Kidney capillary endothelial cell (primary cell): ENCODE data around the gene LMO7.

ENCODE experiments used
- DNase-seq: peaks from one replicate; pipeline ENCODE4 v3.0.0-alpha.2; 2018; ENCODE audit warnings: low spot score

The LMO7 gene

DNA sequence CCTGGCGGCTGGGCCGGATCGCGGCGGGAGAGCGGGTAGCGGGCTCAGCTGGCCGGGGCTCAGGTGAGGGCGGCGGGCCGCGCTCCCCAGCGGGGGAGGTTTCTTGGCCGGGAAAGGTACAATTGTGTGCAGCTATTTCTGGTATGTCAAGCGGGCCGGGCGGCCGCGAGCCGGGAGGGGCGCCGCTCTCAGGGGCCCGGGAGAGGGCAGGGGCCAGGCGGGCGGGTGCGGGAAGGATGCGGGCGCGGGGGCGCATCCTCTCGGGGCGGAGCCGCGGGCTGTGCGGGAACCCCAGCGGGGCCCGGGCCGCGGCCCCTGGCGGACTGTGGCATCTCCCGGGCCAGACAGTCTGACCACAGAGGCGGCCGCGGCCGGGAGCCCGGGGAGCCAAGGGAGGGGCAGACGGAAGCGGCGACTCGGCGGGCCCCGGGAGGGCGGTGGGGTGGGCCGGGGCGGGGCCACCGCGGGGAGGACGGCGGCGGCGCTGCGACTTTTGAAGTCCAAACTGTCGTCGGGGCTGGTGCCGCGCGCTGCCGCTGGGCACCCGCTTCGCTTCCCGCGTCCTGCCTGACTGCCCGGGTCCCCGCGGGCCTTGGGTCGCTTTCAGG is at the start of gene LMO7:
Gene LMO7, plus strand, starts transcription at position 503 of the 608 bp plus-strand sequence. CDS start 328 bp downstream, outside the sequence.
- DNase-seq, result no peak

DNA sequence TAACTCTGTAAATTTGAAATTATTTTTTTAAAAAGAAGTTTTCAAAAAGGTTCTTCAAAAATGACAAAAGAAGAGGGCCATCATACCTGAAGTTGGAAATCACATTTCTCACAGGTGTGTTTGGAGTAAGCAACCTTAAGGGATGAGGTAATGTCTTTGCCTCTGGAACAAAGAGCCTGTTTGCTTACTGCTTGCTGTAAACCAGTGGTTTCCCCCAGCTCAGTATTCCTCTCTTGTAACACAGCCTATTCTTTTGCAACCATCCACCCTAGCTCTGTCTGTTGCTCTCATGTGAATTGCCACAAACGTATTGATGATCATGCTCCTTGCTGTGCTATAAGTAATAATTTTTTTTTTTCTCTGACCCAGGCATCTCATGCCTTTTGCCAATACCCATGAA is 48.5 kb upstream of the LMO7 start:
- DNase-seq, result no peak

DNA sequence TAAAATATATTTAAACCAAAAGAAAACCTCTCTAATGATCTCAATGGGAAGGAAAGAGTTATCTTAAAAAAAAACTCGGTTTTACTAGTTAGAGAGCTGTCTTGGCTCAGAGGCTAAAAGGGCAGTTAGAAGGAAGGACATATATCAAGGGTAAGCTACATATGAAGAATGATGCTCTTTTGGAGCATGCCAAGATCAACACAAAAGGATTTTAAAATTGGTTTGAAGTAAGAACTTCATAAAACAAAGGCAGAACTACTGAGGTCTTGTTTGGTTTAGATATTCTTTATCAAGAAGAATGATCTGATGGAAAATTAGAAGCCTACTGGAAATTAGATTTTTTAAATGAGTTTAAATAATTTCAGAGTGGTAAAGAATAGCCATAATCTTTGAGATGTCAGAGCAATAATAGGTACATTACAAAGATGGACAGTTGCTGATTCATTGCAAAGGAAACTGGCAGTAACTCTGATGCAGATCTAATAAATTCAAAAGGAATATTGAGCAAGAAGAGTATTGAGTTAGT is 39.4 kb upstream of the LMO7 start:
- no peak for DNase-seq

DNA sequence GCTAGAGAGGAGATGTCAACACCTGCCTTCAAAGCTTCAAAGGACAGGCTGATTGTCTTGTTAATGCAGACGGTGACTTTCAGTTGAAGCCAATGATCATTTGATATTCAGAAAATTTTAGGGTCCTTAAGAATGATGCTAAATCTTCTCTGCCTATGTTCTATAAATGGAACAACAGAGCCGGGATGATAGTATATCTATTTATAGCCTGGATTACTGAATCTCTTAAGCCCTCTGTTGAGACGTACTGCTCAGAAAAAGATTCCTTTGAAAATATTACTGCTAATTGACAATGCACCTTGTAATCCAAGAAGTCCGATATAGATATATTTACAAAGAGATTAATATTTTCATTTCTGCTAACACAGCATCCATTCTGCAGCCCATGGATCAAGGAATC is 35.8 kb upstream of the LMO7 start:
- no peak for DNase-seq

DNA sequence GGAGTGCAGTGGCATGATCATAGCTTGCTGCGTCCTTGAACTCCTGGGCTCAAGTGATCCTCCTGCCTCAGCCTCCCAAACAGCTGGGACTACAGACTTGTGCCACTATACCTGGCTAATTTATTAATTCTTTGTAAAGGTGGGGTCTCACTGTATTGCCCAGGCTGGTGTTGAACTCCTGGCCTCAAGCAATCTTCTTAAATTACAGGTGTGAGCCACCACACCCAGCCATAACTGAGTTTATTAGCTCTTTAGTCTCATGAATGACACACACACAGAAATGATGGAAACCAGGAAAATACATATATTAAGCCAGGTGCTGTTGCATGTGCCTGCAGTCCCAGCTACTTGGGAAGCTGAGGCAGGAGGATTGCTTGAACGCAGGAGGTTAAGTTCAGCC is 33.1 kb upstream of the LMO7 start:
- DNase-seq, result no peak

DNA sequence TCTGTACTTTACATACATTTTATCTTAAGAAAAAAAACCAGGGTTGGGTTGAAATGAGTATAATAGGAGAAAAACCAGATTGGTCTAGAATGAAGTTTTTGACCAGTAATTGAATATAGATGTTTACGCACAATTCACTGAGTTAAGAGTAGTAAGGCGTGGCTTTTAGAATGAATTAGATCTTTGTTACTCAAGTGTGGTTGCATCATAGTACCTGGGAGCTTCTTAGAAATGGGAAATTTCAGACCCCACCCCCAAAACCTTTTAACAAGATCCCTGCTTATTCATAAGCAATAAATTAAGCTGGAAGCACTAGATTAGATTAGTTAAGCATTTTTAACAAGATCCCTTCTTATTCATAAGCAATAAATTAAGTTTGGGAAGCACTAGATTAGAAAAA is 28.7 kb upstream of the LMO7 start:
- no peak for DNase-seq

DNA sequence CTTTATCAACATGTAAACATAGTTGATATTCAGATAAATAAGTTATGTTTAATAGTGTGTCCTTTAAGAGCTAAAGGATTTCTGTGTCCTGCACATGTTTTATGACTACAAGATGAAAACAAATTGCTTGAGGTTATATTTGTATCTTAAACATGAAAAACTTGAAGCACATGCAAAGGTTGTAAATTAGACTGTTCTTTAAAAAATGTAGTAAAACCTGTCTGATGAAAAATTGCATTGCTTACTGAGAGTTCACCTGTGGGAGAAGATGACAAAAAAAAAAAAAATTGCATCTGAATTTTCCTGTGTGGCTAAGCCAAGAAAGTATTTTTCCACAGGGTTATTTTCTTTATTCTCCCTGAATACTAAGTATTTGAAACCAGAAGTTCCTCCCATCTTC is 25.7 kb upstream of the LMO7 start:
- no peak for DNase-seq

DNA sequence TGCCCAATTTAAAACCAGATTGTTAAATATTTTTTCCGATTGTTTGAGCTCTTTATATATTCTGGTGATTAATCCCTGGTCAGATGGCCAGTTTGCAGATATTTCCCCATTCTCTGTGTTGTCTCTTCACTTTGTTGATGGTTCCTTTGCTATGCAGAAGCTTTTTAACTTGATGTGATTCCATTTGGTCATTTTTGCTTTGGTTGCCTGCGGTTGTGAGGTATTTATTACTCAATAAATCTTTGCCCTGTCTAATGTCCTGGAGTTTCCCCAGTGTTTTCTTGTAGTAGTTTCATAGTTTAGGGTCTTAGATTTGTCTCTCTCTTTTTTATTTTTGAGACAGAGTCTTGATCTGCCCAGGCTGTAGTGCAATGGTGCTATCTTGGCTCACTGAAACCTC is 23.8 kb upstream of the LMO7 start:
- DNase-seq, result no peak

DNA sequence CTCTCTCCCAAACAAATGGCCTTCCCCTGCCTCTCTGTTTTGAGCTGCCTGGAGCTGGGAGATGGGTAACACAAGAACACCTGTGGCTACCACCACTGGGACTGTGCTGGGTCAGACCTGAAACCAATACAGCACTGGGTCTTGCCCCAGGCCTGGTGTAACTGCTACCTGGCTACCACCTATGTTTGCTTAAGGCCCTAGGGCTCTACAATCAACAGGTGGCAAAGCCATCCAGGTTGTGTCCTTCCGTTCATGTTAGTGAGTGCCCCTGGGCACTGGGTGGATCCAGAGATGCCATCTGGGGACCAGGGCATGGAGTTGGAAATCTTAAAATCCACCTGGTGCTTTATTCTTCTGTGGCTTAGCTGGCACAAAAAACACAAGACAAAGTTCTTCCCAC is 18.9 kb upstream of the LMO7 start:
- DNase-seq, result no peak

DNA sequence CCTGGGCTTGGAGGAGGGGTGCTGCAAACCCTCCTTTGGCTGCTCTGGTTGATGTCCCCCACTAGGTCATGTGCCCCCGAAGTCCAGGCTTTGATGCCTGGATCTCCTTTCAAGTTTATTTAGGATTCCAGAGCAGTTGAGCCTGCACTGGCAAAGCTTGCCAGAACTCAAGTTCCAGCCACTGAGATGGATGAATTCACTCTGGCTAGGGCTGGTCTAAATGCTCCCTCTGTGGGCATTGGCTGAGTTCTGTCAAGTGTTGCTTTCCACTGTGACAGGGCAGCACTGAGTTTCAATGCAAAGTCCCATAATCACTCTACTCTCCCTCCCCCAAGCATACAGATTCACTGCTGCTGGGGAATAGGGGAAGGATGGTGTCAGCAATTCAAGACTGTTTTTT is 17.8 kb upstream of the LMO7 start:
- DNase-seq, result no peak

DNA sequence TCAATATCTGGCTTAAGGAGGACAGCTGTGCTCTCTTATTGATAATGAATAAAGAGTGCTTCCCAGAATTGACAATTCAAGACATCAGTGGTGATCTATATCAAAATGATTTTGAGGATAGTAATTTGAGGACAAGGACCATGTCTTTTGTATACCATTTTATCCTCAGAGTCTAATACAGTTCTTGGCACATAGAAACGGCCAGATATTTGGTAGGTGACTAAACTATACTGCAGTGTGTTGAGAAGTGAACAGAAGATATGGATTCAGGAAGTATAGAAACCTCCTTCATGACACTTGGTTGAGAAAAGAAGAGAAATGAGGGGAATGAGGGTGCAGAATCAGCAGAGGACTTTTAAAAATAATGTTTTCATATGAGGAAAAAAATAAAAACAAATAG is 16.1 kb upstream of the LMO7 start:
- DNase-seq, result no peak

DNA sequence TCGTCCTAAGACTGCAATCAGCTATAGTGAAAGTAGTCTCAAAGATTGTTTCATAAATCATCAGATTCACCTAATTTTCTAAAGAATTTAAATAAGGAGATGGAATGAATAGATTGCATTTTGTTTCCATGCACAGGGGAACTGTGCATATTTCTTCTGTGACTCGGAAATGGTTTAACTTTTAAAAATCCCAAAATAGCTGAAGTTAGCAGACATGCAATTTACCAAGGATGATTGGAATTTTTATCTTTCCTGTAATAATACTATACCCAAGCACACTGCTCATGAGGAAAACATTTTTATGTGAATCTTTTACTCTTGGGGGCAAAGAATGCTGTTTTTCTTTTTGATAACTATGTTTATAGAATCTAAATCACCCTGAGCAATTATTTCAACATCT is 15.0 kb upstream of the LMO7 start:
- DNase-seq, result no peak

DNA sequence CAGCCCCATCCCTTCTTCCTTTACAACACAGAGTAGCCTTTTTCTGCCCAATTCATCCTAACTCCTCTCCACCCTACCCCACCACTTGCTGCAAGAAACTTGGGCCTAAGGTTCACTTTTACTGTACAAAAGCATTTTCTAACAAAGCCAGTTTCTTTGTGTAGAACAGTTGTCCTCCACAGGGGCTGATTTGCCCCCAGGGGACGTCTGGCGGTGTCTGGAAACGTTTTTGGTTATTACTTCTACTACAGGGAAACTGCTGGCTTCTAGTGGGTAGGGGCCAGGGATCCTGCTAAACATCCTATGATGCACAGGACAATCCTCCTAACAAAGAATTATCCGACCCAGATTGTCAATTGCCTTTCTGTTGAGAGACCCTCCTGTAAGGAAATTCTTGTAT is 7.3 kb upstream of the LMO7 start:
- no peak for DNase-seq

DNA sequence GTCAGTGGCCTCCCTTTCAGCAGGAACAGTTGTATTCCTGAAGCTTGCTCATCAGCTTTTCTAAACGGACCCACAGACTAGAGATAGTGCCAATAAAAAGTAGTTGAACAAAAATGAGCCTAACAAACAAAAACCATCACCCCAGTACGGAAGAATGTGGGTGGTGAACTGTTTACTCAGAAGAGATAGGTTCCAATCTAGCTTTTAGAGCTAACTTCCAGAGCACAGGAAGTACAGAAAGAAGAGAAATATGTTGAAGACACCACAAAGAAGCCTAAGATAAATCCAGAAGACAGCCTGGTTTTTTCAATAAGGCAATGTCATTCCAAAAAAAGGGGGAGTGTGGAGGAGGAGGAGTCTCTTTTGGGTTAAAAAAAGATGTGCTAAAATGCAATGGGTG is 2.8 kb upstream of the LMO7 start:
- no peak for DNase-seq

DNA sequence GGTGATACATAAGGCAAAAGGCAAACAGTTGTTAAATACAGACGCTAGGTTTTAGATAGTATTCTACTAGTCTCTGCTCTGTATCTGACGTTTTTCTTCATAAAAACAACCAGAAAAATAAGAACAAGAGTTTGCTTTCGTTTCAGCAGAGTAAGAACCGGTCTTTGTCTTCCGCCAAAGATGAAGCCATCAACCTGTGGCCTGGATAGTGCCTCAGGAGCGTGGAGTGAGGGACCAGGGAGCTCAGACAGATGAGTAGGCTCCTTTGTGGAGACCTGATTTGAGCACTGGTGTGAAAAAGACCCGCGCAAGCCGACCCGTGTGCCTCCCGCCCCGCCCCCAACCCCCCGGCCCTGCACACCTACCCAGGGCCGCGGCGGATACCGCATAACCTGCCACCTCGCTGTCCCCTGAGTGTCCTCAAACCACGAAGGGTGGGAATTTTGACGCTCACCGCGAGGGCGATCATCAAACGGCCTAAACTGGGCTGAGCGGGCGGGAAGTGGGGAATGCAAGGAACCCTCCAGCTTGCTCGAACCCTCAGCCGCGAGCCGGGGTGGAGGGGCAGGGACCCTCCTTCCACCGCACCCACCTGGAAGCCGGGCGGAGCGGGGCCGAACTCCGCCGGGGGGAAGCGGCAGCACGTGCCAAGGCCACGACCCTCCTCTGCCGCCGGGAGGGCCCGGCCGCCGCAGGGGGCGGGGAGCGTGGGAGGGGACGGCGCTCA is 866 bp upstream of the LMO7 start:
- DNase-seq, result no peak

DNA sequence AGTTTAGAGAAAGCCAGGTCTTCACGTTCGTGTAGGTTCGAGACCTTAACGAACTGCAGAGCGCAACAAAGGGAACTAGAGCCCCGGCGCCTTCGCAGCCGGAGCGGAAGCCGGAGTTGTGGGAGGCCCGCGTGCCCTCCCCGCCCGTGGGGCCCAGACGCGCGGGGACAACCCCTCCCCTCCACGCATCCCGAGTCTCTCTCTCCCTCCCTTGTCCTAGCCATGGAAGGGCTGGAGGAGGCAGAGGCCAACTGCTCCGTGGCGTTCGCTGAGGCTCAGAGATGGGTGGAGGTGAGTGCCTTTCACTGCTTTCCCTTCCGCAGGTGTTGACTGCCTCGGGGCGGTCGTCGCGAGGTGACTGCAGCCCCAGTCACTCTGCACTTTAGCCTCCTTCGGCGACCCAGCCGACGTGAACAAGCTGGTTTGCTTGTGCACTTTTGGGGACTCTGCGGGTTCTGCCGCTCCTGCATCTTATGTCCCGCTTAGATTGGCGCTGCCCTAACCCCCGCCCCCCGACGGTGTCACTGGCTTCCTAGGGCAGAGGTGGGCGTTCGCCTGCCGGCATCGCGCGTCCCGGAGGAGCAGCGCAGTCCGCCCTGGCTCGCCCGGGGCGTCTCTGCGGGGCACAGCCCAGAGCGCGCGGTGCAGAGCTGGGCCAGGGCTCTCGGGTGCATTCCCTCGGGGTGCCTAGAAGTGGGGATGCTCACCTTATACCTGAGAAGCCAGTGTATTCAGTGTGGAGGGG is 478 bp downstream of the LMO7 start:
- peak; percentile 24 for DNase-seq

DNA sequence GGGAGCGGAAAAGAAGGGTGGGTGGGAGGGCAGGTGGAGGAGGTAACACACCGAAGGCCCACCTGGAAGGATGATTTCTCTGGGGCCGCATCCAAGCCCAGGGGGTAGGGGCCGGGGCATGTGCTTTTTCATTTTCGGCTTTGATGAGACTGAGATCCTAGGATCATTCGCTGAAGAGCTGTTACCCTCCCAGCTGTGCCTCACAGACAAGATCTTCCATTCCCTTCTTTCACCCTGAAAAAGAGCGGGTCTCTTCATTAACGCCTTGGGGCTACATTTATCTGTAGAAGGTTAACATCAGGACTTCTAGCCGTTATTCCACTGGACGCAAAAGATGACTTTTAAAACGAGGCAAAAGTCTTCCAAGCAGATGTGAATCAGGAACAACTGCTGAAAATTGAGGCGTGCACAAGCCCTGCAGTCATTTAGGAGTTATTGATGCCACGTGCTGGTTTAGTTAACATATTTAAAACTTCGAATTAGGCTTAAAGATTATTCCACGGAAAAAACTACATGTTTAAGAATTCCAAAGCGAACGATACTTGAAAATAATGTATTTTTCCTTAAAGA is 1.1 kb downstream of the LMO7 start:
- DNase-seq, result no peak

DNA sequence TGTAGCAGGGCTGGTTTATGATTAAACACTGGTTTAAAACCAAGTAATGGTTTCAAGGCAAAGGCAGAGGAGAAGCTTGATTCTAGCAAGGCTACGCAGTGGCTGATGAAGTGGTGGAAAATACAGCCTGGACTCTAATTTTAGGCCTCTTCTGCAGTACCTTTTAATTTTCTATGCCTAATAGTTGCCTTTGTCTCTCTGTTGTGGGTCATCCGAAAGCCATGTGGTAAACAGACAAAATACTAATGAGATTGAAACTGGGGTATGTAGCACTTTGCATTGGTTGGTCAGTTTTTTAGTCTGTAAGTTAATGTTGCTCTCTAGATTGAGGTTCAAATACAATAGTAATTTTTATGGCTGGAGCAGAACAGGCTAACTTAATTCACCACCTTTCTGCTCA is 3.3 kb downstream of the LMO7 start:
- no peak for DNase-seq

DNA sequence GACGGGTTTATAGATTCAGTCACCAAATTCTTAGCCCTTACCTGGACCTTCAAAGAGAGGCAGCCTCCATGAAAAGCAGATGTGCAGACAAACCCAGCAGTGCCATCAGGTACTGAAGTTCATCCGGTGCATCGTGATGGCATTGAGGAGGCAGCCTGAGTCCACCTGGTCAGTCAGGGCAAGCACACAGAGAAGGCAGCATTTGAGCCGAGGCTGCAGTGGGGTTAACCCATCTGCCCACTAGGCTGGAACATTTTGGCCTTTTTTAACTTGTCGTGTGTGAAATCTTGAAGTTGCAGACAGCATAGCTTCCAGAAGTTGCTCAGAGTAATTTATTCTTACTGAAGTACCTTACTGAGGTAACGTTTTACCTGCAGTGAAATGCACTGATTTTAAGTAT is 4.9 kb downstream of the LMO7 start:
- no peak for DNase-seq

DNA sequence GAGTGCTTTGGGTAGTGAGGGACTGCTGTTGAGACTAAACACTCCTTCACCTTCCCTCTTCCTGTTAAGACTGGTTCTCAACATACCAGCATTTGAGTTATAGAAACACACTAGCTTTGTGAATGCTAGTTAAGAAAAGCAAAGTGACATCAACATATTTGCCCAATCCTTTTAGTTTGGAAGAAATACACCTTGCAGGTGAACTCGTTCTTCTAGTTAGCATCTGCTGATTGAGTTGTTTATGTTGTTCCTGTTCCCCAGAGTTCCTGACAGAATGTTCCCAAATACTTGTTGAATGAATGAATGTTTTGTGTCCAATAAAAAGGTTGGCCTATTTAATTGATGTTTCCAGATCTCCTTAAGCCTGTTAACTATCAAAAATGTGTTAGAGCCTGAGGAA is 7.1 kb downstream of the LMO7 start:
- no peak for DNase-seq

DNA sequence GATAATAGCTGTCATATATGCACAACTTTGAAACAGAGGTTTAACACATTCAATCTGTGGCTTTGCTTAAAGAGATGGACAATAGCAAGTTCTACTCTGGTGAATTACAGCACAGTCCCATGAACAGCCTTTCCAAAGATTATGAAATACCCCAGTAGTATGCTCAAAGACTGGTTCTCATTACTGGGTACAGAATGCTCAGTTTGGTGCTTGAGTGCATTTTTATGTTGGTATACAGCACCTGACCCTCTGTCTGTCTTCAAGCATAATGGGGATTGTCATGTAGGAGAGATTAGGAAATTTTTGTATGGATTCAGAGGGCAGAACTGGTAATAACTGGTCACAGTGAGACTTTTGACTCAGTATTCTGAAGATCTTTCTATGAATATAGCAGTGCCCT is 7.6 kb downstream of the LMO7 start:
- DNase-seq, result no peak

DNA sequence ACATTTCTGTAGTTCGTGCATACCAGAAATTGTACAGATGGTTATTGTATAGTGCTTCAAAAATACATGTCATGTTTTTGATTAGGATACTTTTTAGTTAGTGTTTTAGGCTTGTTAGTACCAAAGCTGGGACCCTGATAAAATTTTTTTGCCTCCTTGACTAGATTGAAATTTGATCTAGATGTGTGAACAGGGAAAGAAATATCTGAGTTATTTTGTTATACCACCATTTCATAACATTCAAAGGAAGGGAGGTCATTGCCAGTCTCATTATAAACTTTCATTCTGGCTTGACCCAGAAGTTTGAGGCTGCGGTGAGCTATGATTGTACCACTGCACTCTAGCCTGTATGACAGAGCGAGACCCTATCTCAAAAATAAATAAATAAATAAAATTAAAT is 9.0 kb downstream of the LMO7 start:
- DNase-seq, result no peak
